ENCODE results near the gene PRRG3.
"Not testable (repeated sequence)": the region's sequence is repeated elsewhere in the genome, so short reads cannot be mapped to it uniquely, and the experiment has no call there.

Gene PRRG3
- 0 to 1.9 (median 0) reads per million in 17 experiments for total RNA-seq

DNA sequence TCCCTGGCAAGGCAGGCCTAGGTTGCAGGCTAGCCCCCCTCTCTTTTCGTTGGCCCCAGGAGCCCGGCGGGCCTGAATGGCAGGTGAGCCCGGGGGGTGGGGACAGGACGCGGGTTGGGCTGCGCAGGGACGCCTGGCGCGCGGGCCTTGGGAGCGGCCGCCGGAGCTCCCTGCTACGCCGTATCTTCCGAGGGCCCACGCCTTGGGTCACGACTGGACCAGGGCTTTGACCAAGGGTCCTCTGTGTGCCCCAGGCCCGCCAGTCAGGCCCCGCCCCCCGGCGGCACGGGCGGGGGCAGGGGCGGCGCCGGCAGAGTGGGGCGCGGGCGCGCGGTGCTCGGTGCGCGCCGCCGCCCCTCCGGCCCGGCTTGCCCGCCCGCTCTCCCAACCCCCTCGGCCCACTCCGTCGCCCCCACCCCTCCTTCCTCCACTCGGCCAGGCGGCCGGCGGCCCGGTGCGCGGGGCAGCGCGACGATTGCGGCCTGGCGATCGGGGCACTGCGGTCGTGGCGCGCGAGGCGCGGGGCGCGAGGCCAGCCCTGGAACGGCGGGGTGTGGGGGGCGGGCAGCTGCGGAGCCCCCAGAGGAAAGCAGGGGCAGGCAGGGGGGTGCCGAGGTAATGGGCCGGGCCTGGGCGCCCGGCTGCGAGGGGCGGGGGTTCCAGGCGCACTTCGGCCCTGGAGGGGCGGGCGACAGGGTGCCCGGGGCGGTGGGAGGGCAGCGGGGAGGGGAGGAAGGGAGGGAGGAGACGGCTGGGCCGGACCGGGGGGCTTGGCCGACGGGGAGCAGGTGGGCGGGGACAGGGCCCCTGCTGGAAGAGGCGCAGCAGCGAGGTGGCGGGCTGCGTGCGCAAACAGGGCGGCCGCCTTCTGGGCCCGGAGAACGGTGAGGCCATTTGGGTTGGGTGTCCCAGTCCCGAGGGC, at the start of gene PRRG3:
Gene PRRG3, plus strand, starts transcription at position 798 of the 922 bp plus-strand sequence. CDS start 3,357 bp downstream, outside the sequence.
- no peak for DNase-seq

GRCh38 chrX:151675121-151675746, 20.0 kb upstream of the PRRG3 start:
- no peak for DNase-seq

DNA sequence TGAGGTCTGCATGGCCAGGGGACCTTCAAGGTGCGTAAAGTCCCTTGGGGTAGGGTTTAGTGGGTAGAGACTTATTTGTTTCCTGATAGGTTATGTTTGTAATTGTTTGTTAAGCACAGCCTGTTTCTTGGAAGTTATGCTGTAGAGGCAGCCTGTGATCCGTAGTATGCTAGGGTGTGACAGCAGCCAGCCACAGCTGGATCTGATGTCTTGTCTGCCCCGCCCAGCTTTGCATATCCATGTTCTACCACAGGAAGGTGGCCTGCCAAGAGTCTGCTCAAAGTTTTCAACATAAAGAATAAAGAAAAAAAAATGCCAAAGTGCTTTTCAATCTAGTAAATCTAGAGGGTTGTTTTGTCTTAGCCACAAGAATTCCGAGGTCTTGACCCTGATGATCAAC, 19.1 kb upstream of the PRRG3 start:
- DNase-seq = no peak

DNA sequence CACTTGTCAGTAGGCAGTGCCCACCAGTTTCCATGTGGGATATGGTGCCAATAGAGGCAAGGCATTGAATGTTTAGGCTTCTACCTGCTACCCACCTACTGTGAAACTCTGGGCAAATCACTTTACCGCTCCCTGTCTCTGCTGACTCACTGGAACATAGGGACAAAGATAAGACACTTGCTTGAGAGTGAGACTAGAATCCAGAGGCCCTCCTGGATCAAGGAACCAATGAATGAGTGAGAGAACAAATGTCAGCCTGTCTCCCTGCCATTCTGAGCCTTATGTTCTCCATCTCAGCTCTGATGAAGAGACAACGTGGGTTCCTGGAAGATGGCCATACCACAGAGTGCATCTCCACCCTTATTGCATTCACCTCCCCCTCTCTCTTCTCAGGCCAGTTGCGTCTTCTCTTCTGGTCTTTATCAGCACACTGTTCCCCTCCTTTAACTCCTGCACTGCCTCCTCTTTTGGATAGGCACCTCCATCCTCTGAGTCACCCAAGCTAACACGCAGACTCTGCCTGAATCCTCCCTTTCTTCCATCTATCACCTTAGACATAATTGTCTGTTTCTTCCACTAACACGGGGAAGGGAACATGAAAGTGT, 15.4 kb upstream of the PRRG3 start:
- no peak for DNase-seq

- DNase-seq = peak; percentile 44 to 68 (median 54)
These were observed 14.5 kb upstream of the PRRG3 start for GRCh38 chrX:151680805-151681204.

DNA sequence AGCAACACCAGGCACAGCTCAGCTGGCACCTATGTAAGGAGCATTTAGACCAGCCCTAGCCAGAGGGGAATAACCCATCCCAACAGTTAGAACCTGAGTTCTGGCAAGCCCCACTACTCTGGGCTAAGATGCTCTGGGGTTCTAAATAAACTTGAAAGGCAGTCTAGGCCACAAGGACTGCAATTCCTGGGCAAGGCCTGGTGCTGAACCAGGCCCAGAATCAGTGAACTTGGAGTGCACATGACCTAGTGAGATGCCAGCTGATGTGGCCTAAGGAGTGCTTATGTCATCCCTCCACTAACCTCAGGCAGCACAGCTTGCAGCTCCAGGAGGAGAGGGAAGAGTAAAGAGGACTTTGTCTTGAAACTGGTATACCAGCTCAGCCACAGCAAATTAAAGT, 7.6 kb upstream of the PRRG3 start:
- DNase-seq = no peak

GRCh38 chrX:151688695-151689094, 6.6 kb upstream of the PRRG3 start:
- no peak for DNase-seq

- no peak for DNase-seq
These were observed 2.4 kb upstream of the PRRG3 start for GRCh38 chrX:151692825-151693224.

DNA sequence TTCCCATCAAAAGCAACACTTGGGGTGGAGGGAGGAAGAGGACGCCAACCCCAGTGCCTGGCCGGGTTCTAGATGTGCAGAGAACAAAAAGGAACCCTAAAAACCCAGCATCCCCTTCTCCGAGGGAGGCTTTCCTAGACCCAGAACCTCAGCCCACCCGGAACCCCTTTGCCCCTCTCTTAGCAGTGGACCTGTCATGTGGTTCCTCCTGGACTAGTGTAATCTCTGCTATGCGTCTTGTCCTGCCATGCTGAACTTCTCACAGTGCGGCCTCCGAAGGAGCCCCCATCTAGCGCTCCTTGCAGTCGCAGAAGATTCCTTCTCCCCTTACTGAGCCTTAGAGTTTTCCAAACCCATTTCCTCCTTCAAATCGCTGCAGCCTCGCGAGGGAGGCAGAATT, 1.1 kb upstream of the PRRG3 start:
- DNase-seq = no peak

DNA sequence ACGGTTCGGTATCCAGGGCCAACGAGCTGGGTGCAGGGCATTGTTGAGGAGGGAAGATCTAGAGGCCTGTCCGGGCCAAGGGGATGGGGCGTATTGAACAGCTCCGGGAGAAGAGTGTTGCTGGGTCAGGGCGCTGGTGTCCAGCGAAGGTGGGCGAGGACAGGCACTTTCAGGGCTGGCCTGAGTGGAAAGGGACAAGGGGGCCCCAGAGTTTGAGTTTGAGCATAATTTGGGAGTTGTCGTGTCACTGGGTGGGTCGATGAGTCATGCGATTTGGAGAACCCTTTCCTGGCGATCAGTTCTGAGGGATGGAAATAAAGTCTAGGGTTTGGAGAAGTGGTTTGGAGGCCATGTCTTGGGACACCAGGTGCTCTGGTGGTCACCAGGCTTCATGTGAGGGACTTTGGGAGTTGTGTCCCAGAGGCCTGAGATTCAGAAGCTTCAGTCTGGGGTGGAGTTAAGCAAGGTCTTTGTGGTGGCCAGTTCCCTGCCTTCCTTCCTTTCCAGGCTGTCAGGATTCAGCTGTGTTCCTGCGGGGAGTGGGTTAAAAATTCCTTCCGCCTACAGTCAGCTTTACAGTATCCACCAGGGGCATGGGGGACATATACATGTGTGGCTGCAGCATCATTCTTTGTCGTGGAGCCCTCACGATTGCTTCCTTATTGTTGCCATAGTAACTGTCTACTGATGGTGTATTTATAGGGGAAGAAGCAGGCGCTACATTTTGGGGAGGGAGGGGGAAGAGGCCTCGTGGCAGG, 504 bp downstream of the PRRG3 start:
- no peak for DNase-seq

GRCh38 chrX:151697082-151697481, 1.8 kb downstream of the PRRG3 start:
- DNase-seq = not testable (repeated sequence)

DNA sequence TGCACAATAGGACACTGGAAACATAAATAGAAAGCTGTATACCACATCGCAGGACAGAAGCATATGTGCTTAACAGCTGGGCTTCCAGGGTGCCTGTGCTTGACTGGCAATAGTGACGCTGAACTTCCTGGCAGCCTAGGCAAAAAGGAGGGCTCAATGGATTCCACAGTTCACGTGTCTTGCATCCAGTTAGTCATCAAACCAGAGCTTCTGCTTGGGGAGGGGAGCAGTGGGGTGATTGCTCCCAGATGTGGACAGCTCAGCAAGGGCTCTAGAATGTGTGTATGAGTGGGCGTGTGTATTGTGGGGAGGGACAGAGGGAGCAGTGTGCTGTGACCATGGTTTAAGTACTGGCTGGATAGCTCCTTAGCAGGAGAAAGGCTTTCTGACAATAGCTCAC, 2.3 kb downstream of the PRRG3 start:
- no peak for DNase-seq

- no peak for DNase-seq
These were observed 3.2 kb downstream of the PRRG3 start for GRCh38 chrX:151698485-151698884.

DNA sequence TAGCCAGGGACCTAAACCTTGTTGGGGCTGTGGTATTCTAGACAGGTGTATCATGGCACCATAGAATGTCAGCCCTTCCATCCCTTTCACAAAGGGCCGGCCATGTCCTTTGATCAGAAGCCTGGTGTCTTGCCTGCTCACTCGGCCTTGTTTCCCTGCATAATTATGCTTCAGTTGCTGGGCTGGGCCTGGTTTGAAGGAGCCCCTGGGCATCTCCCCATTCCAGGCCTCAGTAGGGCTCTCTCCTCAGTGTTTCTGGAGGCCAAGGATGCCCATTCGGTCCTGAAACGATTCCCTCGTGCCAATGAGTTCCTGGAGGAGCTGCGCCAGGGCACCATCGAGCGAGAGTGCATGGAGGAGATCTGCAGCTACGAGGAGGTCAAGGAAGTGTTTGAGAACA, 4.5 kb downstream of the PRRG3 start:
- DNase-seq = no peak

DNA sequence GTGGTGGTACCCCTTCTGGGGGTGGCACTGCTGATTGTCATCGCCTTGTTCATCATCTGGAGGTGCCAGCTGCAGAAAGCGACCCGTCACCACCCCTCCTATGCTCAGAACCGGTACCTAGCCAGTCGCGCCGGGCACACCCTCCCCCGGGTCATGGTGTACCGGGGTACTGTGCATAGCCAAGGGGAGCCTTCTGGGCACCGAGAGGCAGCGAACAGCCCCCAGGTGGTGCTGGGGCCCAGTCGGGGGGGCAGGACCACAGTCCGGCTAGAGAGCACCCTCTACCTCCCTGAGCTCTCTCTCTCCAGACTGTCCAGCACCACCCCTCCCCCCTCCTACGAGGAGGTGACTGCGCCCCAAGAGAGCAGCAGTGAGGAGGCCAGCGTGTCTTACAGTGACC, 5.3 kb downstream of the PRRG3 start:
- no peak for DNase-seq

DNA sequence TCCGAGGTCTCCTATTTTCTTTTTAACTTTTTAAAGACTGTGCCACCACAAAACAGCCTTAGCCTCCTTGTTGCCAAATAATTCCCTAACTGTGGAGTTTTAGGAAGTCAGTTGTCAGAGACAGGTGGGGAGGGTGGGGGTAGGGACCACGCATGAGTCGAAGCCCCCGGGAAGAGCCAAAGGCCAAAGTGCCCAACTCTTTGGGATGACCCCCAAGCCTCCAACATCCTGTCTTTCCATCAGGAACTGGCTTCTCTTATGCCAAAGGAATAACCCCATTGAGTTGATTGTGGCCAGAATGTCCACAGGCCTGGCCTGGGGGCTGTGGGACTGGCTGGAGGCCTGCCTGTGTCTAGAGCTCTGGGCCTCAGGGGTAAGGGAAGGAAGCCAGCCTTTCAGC, 5.8 kb downstream of the PRRG3 start:
- no peak for DNase-seq

GRCh38 chrX:151701531-151701930, 6.3 kb downstream of the PRRG3 start:
- no peak for DNase-seq

- DNase-seq = no peak
These were observed 6.9 kb downstream of the PRRG3 start for GRCh38 chrX:151702026-151702714.

- DNase-seq = no peak
These were observed 7.6 kb downstream of the PRRG3 start for GRCh38 chrX:151702741-151703340.

DNA sequence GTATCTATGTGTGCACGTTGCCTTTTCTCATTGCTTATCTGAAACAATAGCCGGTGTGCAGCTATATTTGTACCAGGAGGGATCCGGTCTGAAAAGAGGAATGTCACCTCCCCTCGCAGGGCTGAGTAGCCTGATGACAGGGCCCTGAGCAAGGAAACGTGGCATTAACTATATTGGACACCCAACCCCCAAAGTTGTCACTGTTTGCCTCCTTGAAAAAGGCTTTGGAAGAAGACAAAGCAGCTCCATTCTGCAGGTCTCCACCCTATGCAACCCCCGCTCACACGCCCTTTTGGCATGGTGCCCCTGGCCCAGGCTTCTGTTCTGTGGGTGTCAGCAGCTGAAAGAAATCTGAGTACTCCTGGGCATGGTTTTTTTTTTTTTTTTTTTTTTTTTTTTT, 8.2 kb downstream of the PRRG3 start:
- no peak for DNase-seq

DNA sequence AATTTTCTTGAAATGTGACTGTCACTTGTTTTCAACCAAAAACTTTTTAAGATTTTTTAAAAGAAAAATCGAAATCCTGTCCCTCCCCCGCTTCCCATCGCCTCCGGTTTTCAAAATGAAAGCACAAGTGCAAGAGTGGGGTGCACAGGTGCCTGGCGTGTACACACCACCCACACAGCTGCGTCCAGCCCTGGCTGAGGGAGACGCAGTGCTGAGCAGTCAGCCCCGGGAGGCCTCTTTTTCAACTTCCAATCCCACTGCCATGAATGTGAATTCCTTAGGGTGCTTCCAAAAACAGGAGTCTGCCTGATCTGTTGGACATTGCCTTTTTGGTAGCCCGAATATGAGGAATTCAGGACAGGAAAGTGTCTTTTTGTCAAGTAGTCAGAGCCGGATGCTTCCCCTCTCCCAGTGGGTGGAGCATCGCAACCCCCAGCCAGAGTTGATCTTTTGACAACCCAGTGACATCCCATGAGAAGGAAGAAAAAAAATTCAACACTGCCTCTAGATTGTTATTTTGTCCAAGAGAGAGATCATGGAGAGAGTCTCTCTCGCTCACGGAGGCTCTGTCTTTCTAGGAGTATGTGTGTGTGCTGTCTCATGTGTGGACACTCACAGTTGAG, 8.9 kb downstream of the PRRG3 start:
- no peak for DNase-seq
